CD14-positive monocyte (primary cell): ENCODE results near the gene RASSF9. TPM values are rescaled to one million over a fixed set of nuclear protein-coding genes. Genes with fewer than 3 reads are reported as not detected.
A peak's percentile ranks its signal among the peaks of the same experiment; 100 is the strongest.

Source experiments
- DNase-seq, 3 donors: peaks; one replicate each; pipeline ENCODE4 v3.0.0-alpha.2; 2011 to 2022
- H2AFZ ChIP-seq: 2 replicates; pipeline ENCODE4 v1.6.0; 2012; ENCODE audit warnings: mild to moderate bottlenecking, low read depth, low read length, inconsistent platforms; ENCODE audit not compliant: insufficient read depth, poor library complexity, severe bottlenecking
- H3K27ac ChIP-seq, 2 donors: 1 replicate in 1 of 2; 2 replicates in 1 of 2; pipeline ENCODE4 v1.5.1; 2012 to 2013; ENCODE audit warnings: low read length in 2 of 2, control low read depth in 1 of 2, inconsistent platforms in 1 of 2, low read depth in 1 of 2, mild to moderate bottlenecking in 1 of 2
- H3K27me3 ChIP-seq, 2 donors: one replicate each; pipeline versions ENCODE4 v1.6.0 to v1.6.1; 2011 to 2013; ENCODE audit warnings: low read length in 2 of 2; ENCODE audit not compliant: control insufficient read depth in 2 of 2, insufficient read depth in 2 of 2
- H3K36me3 ChIP-seq, 2 donors: replicated peaks in 1 of 2; 1 replicate in 1 of 2; 2 replicates in 1 of 2; pipeline versions ENCODE4 v1.5.1 to v1.6.1; 2012 to 2013; ENCODE audit warnings: low read length in 2 of 2, control low read depth in 1 of 2, inconsistent platforms in 1 of 2, mild to moderate bottlenecking in 1 of 2; ENCODE audit not compliant: insufficient read depth in 2 of 2, control insufficient read depth in 1 of 2
- H3K4me1 ChIP-seq, 2 donors: 1 replicate in 1 of 2; 2 replicates in 1 of 2; pipeline versions ENCODE4 v1.5.1 to v1.6.1; 2012 to 2013; ENCODE audit warnings: low read length in 2 of 2, control low read depth in 1 of 2, inconsistent platforms in 1 of 2, mild to moderate bottlenecking in 1 of 2, moderate library complexity in 1 of 2; ENCODE audit not compliant: insufficient read depth in 2 of 2, control insufficient read depth in 1 of 2
- H3K4me2 ChIP-seq: replicated peaks from 2 replicates; pipeline ENCODE3; 2012; ENCODE audit warnings: low read length, moderate library complexity, mild to moderate bottlenecking; ENCODE audit not compliant: poor library complexity, severe bottlenecking; ENCODE audit errors: extremely low read depth
- H3K4me3 ChIP-seq, 3 experiments: fragments of 200-600 bp in 1 of 3; sonication (generic) in 1 of 3; replicated peaks in 1 of 3; 1 replicate in 2 of 3; 2 replicates in 1 of 3; pipeline ENCODE4 v1.5.1; 2011 to 2013; ENCODE audit warnings: low read length in 3 of 3, mild to moderate bottlenecking in 3 of 3, control low read depth in 2 of 3, low read depth in 2 of 3, inconsistent platforms in 1 of 3, moderate library complexity in 1 of 3
- H3K79me2 ChIP-seq: 2 replicates; pipeline ENCODE4 v1.6.0; 2012; ENCODE audit warnings: mild to moderate bottlenecking, control low read depth, inconsistent platforms, low read length, moderate library complexity; ENCODE audit not compliant: insufficient read depth
- H3K9ac ChIP-seq: 2 replicates; pipeline ENCODE4 v1.6.0; 2017; ENCODE audit warnings: low read length, mild to moderate bottlenecking; ENCODE audit not compliant: insufficient read depth, poor library complexity, severe bottlenecking
- H3K9me3 ChIP-seq, 2 donors: replicated peaks in 1 of 2; 1 replicate in 1 of 2; 2 replicates in 1 of 2; pipeline versions ENCODE4 v1.5.1 to v1.6.1; 2012 to 2013; ENCODE audit warnings: low read length in 2 of 2, control low read depth in 1 of 2; ENCODE audit not compliant: control insufficient read depth in 1 of 2, insufficient read depth in 1 of 2
- H4K20me1 ChIP-seq: 2 replicates; pipeline ENCODE4 v1.6.0; 2012; ENCODE audit warnings: mild to moderate bottlenecking, low read length, control low read depth, moderate library complexity; ENCODE audit not compliant: insufficient read depth
- H3K27ac Mint-ChIP-seq, 7 donors: one replicate each; pipeline ENCODE4 v1.8.0; 2020; ENCODE audit warnings: mild to moderate bottlenecking in 7 of 7, mixed read lengths in 7 of 7, moderate library complexity in 6 of 7, inconsistent platforms in 2 of 7
- H3K27me3 Mint-ChIP-seq, 3 donors: one replicate each; pipeline ENCODE4 v1.8.0; 2021 to 2022; ENCODE audit warnings: low read depth in 3 of 3, mild to moderate bottlenecking in 3 of 3, mixed read lengths in 3 of 3, moderate library complexity in 3 of 3, inconsistent platforms in 1 of 3
- H3K36me3 Mint-ChIP-seq, 2 donors: one replicate each; pipeline ENCODE4 v1.8.0; 2020; ENCODE audit warnings: mixed read lengths in 2 of 2, inconsistent platforms in 1 of 2, mild to moderate bottlenecking in 1 of 2
- H3K4me1 Mint-ChIP-seq: one replicate; pipeline ENCODE4 v1.8.0; 2020; ENCODE audit warnings: mild to moderate bottlenecking, mixed read lengths
- H3K4me3 Mint-ChIP-seq, 2 donors: one replicate each; pipeline ENCODE4 v1.8.0; 2020; ENCODE audit warnings: mild to moderate bottlenecking in 2 of 2, mixed read lengths in 2 of 2, moderate library complexity in 1 of 2
- H3K9me3 Mint-ChIP-seq, 7 donors: one replicate each; pipeline ENCODE4 v1.8.0; 2020 to 2022; ENCODE audit warnings: mixed read lengths in 7 of 7, mild to moderate bottlenecking in 6 of 7, moderate library complexity in 6 of 7, inconsistent platforms in 2 of 7
- CTCF ChIP-seq: fragments of 200-600 bp; IDR thresholded peaks from one replicate; pipeline ENCODE4 v1.8.0; 2022; ENCODE audit warnings: antibody characterized with exemption, mild to moderate bottlenecking
- whole genome bisulfite sequencing: methylation state at CpG from one replicate; pipeline ENCODE4 v1.1.5; 2013; ENCODE audit warnings: missing lambda C conversion rate; ENCODE audit not compliant: insufficient coverage; 5-methylcytosine and 5-hydroxymethylcytosine counted together
- intact Hi-C, 2 donors: fragments of 100-400 bp; cut with micrococcal nuclease; formaldehyde crosslinking; loops; one replicate each; pipeline versions ENCODE4 v1.15.0 to v1.15.1; 2023
- polyA plus RNA-seq, 3 donors: library from polyadenylated mRNA; depleted of rRNA in 1 of 3; unstranded in 2 of 3; stranded (reverse) in 1 of 3; fragments of 300-500 nt in 2 of 3; fragments of >200 nt in 1 of 3; fragmentation: Illumina TruSeq in 2 of 3; gene quantifications; 1 replicate in 2 of 3; 2 replicates in 1 of 3; pipeline ENCODE4 v1.2.3, GENCODE V29; 2012 to 2021

The RASSF9 gene
- polyA plus RNA-seq, 3 donors: not detected

GRCh38 chr12:85805654-85806053 is 30.6 kb downstream of the RASSF9 start:
- H3K36me3 Mint-ChIP-seq: no peaks in the 10 kb centered on the region
- H3K4me3 ChIP-seq: no peak overlapping the region
- DNase-seq: peak in 1 of 3 donors; percentile 3
- H3K4me1 ChIP-seq: no peaks in the 10 kb centered on the region
- no peaks in the 10 kb centered on the region for H3K27me3 Mint-ChIP-seq
- H2AFZ ChIP-seq: no peak overlapping the region
- H3K9ac ChIP-seq: no peak overlapping the region
- no peak for TF ChIP-seq CTCF
- H3K4me2 ChIP-seq: no peak overlapping the region
- no peaks in the 10 kb centered on the region for H4K20me1 ChIP-seq
- no peaks in the 10 kb centered on the region for H3K27me3 ChIP-seq
- H3K4me3 Mint-ChIP-seq: no peak overlapping the region
- H3K36me3 ChIP-seq: no peaks in the 10 kb centered on the region
- H3K4me1 Mint-ChIP-seq: peaks cover 9% of the 10 kb centered on the region
- no peak overlapping the region for H3K27ac ChIP-seq
- no peaks in the 10 kb centered on the region for H3K79me2 ChIP-seq
- H3K9me3 Mint-ChIP-seq: peaks cover 0 to 4% (median 0%) of the 10 kb centered on the region in 7 donors
- intact Hi-C loops: no loop called here
- no peaks in the 10 kb centered on the region for H3K9me3 ChIP-seq
- no peak overlapping the region for H3K27ac Mint-ChIP-seq
- WGBS: 5% methylated on average over 3 of the region's 5 CpGs

- H3K27me3 ChIP-seq: no peaks in the 10 kb centered on the region
- no peak for TF ChIP-seq CTCF
- no peak overlapping the region for H2AFZ ChIP-seq
- Mint-ChIP-seq H3K27me3 (no peaks in the 10 kb centered on the region), H3K4me1 (peaks cover 9% of the 10 kb centered on the region), H3K36me3 (no peaks in the 10 kb centered on the region), H3K27ac (no peak overlapping the region), H3K9me3 (peaks cover 0 to 4% (median 0%) of the 10 kb centered on the region in 7 donors), H3K4me3 (no peak overlapping the region)
- no peak overlapping the region for H3K4me2 ChIP-seq
- H4K20me1 ChIP-seq: no peaks in the 10 kb centered on the region
- H3K4me3 ChIP-seq: no peak overlapping the region
- H3K27ac ChIP-seq: no peak overlapping the region
- no CpG with 5 or more reads among the region's 3 CpGs for WGBS
- intact Hi-C loops: no loop called here
- DNase-seq: no peak
- no peaks in the 10 kb centered on the region for H3K4me1 ChIP-seq
- H3K9ac ChIP-seq: no peak overlapping the region
- H3K79me2 ChIP-seq: no peaks in the 10 kb centered on the region
- H3K36me3 ChIP-seq: no peaks in the 10 kb centered on the region
- H3K9me3 ChIP-seq: no peaks in the 10 kb centered on the region
Measured at GRCh38 chr12:85804663-85805062, 31.5 kb downstream of the RASSF9 start.
